ENCODE data around the gene CACNG3. TPM values are rescaled to one million over a fixed set of nuclear protein-coding genes. Genes with fewer than 3 reads are reported as not detected.

CACNG3 gene
- total and polyA plus RNA-seq, 2 of the 13 experiments (the other 11 are each of a cell fraction or from before 2014, with no cell fraction given), result not detected

DNA sequence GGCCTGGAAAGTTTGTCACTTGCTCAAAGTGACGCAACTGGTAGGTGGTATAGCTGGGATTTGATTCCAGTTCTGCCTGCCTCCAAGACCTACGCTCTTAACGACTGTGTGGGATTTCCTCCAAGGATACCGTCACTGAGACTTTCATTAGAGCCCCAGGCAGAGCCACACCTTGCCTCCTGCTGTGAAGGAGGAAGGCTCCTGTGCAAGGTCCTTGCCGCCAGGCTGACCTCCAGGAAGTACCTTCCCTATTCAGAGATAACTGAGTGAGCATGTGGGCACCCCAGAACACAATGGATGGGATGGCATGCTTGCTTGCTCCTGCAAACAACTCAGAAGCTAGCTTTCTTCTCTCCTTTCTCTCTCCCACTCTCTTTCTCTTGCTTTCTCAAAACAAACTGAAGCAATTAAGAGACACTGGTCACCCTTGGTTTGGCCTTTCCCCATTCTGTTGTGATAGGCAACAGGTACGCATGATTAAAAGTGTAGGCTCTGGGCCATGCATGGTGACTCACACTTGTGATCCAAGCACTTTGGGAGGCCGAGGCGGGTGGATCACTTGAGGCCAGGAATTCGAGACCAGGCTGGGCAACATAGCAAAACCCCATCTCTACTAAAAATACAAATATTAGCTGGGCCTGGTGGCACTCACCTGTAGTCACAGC, 30.7 kb downstream of the CACNG3 start (continued):
- TF ChIP-seq HHEX (CRISPR knock-in tag; IDR thresholded peaks at IDR 0.05) (no peak), TBL1XR1 (IDR thresholded peaks at IDR 0.05; ENCODE audit: borderline replicate concordance, low read length, partially characterized antibody) (no peak), ZNF160 (CRISPR knock-in tag; IDR thresholded peaks at IDR 0.05) (no peak), GTF3A (CRISPR knock-in tag; conservative IDR thresholded peaks at IDR 0.05) (no peak), ATAD3A (CRISPR knock-in tag; IDR thresholded peaks at IDR 0.05) (no peak), TARDBP (CRISPR knock-in tag; IDR thresholded peaks at IDR 0.05) (no peak), NKX3-1 (CRISPR knock-in tag; IDR thresholded peaks at IDR 0.05) (no peak), ZFAT (CRISPR knock-in tag; conservative IDR thresholded peaks at IDR 0.05) (no peak), FOXK1 (CRISPR knock-in tag; IDR thresholded peaks at IDR 0.05; ENCODE audit: borderline replicate concordance, low read depth) (no peak), SOX6 (IDR thresholded peaks at IDR 0.05) (no peak), SOX6 (CRISPR knock-in tag; IDR thresholded peaks at IDR 0.05) (no peak)
- TF ChIP-seq, protein P1, sequence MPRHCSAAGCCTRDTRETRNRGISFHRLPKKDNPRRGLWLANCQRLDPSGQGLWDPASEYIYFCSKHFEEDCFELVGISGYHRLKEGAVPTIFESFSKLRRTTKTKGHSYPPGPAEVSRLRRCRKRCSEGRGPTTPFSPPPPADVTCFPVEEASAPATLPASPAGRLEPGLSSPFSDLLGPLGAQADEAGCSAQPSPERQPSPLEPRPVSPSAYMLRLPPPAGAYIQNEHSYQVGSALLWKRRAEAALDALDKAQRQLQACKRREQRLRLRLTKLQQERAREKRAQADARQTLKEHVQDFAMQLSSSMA (CRISPR knock-in tag; IDR thresholded peaks at IDR 0.05), result no peak
- TF ChIP-seq, protein P2, sequence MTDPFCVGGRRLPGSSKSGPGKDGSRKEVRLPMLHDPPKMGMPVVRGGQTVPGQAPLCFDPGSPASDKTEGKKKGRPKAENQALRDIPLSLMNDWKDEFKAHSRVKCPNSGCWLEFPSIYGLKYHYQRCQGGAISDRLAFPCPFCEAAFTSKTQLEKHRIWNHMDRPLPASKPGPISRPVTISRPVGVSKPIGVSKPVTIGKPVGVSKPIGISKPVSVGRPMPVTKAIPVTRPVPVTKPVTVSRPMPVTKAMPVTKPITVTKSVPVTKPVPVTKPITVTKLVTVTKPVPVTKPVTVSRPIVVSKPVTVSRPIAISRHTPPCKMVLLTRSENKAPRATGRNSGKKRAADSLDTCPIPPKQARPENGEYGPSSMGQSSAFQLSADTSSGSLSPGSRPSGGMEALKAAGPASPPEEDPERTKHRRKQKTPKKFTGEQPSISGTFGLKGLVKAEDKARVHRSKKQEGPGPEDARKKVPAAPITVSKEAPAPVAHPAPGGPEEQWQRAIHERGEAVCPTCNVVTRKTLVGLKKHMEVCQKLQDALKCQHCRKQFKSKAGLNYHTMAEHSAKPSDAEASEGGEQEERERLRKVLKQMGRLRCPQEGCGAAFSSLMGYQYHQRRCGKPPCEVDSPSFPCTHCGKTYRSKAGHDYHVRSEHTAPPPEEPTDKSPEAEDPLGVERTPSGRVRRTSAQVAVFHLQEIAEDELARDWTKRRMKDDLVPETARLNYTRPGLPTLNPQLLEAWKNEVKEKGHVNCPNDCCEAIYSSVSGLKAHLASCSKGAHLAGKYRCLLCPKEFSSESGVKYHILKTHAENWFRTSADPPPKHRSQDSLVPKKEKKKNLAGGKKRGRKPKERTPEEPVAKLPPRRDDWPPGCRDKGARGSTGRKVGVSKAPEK (CRISPR knock-in tag; IDR thresholded peaks at IDR 0.05; ENCODE audit: borderline replicate concordance), result no peak
